CD1c-positive myeloid dendritic cell (primary cell): Measurements from ENCODE around the gene BCL7C.
"Not testable (repeated sequence)": the region's sequence is repeated elsewhere in the genome, so short reads cannot be mapped to it uniquely, and the experiment has no call there.

Source experiments
- DNase-seq: peaks from one replicate; pipeline ENCODE4 v3.0.0-alpha.2; 2016; ENCODE audit errors: extremely low spot score

BCL7C gene

DNA sequence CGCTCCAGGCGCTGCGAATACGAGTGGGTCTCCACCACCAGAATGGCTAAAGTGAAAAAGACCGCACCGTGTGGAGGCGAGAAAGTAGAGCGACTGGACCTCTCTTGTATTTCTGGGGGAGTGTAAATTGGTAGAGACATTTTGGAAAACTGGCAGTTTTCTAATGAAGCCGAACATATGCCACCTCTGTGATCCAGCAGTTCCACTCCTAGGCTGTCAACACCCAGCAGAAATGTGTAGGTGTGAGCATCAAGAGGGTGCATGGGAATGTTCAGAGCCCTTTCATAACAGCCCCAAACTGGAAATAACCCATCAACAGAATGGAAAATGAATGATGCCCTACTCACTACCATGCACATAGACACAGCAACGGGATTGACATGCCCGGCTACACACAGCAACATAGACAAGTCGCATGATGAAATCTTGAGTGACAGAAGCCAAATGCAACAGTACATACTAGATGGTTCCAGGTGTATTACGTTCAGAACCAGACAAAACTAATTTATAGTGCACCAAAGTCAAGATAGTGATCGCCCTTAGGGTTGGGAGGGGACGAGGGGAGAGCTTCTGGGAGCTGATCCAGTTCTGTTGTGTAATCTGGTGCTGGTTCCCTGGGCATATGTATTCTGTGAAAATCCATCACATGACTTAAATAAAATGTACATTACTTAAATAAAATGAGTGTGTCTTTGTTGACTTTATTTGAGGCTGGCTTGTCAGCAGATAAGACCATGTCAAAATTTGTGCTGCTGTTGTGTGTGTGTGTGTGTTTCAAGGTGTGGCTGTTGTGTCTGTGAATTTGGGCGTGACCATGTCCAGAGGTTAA, 877 bp upstream of the BCL7C start:
- no peak for DNase-seq

DNA sequence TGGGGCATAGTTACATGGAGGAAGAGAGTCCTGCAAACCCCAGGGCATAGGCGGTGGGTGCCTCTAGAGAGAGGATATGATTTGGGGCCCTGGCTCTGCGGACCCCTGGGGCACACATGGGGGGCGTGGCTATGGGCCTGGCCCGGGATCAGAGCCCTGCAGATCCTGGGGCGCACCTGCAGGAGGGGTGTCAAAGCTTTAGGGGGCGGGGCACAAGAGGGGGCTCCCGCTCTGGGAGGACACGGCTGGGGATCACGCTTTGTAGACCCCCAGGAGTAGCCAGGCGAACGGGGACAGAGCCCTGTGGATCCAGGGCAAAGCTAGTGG, 497 bp downstream of the BCL7C start:
- DNase-seq: peak; percentile 2

DNA sequence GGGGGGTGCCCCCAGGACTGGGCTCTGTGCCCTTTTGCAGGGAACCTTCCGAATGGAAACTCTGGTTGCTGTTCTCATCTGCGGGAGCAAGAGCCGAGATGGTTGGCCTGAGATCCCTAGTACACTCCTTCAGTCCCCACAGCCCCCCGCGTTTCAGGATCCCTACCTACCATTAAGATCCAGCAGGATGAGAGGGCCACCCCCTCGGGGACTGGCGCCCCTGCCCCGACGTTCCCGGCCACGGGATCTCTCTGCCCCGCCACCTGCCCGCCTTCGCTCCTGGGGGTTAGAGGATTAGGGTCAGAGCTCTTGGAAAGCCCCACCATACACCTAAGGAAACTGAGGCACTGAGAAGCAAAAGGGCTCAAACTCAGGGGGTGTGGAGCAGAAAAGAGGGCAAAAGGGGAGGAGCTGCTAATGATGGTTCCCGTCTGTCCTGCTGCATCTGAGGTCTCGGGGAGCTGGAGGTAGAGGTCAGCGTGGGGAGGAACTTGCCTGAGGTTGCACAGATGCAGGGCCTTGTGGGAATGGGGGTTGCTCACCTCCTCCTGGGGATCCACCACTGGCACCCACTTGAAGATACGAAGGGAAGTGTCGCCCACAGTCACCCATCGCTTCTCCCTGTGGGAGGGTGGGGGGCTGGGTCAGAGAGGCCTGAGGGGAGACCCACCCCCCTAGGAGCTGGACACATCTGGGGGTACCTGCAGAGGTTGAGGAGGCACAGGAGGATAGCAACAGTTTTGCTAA, 1.0 kb downstream of the BCL7C start:
- peak; percentile 20 for DNase-seq

DNA sequence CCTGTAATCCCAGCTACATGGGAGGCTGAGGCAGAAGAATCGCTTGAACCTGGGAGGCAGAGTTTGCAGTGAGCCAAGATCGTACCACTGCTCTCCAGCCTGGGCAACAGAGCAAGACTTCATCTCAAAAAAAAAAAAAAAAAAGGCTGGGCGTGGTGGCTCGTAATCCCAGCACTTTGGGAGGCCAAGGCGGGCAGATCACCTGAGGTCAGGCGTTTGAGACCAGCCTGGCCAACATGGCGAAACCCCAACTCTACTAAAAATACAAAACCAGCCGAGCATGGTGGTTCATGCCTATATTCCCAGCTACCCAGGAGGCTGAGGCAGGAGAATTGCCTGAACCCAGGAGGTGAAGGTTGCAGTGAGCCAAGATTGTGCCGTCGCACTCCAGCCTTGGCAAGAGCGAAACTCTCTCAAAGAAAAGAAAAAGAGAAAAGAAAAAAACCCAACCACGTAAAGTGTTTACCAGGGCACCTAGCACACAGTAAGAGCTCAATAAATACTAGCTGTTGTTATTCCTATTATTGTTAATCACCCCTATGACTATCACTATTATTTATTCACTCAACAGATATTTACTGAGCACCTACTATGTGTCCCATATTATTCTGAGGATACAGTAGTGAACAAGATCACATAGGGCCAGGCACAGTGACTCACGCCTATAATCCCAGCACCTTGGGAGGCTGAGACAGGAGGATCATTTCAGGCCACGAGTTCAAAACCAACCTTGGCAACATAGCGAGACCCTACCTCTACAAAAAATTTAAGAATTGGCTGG, 2.6 kb downstream of the BCL7C start:
- DNase-seq: not testable (repeated sequence)

DNA sequence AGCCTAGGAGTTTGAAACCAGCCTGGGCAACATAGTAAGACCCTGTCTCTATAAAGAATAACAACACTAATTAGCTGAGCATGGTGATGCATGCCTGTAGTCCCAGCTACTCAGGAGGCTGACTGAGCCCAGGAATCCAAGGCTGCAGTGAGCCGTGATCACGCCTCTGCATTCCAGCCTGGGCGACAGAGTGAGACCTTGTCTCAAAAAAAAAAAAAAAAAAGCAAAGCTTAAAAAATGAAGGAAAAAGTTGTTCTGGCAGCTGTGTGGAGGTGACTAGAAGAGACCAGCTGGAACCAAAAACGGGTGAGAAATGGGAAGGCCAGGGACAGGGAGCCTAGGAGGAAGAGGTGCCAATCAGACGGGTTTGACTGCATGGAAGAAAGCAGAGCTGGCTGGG, 4.2 kb downstream of the BCL7C start:
- DNase-seq: no peak

DNA sequence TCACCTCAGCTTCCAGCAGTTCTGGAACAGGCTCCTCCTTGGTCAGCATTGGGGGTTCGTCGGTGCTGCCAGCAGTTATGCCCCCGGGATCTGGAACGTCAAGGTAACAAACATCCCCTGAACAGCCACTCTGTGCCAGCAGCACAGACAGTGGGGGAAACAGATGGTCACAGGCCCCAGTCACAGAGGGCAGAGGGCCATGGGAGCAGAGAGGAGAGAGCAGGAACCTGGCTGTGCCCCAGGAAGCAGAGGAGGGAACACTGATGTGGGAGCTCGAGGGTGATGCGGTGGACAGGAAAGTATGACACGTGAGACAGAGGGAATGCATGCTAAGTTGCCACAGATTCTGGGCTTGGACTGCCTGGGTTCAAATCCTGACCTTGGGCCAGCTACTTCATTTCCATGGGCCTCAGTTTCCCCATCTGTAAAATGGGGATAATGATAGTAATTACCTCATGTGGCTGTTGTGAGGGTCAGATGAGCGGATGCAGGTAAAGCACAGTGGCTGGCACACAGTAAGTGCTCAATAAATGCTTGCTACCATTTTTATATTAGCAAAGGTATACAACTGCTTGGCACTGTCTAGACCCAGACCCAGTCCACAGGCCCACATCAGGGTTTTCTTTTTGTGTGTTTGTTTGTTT, 4.9 kb downstream of the BCL7C start:
- no peak for DNase-seq

DNA sequence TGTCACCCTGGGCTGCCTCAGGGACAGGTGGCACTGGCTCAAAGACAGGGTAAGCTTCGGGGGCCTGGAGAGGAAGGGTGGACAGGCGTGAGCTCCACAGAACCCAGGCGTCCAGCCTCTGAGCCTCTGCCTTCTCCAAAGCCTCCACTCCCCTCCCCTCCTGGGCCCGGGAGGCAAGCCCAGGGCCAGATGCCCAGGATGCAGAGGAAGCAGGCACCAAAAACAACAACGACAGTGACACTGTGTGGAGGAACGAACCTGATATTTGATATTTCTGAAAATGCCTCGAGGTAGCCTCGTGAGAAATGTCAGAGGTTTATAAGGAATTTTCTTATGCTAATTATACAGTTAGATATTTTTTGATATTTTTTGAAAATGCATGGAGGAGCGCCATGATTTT, 6.0 kb downstream of the BCL7C start:
- DNase-seq: no peak

DNA sequence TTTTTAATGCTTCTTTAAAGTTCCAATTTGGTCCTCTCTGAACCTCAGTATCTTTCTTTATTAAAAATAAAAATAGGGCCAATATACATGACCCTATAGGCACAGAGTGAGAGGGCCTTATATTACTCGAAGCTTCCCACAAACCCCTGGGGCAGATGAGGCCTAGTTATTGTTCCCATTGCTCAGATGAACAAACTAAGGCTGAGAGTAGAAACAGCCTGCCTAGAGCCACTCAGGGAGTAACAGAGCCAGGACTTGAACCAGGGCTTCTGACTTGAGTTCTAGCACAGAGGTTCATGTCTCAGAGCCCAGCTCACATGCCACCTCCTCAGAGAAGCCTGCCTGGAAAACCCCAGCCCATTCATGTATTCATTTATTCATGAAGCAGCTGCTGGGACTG, 7.7 kb downstream of the BCL7C start:
- DNase-seq: no peak

DNA sequence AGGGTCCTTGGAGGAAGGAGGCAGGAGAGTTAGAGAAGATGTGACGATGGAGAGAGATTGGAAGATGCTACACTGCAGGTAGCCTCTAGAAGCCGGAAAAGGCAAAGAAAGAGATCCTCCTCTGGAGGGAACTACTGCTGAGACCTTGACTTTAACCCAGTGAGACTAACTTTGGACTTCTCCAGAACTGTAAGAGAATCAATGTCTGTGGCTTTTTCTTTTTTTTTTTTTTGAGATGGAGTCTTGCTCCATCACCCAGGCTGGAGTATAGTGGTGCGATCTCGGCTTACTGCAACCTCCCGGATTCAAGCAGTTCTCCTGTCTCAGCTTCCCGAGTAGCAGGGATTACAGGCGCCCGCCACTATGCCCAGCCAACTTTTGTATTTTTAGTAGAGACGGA, 8.7 kb downstream of the BCL7C start:
- no peak for DNase-seq

DNA sequence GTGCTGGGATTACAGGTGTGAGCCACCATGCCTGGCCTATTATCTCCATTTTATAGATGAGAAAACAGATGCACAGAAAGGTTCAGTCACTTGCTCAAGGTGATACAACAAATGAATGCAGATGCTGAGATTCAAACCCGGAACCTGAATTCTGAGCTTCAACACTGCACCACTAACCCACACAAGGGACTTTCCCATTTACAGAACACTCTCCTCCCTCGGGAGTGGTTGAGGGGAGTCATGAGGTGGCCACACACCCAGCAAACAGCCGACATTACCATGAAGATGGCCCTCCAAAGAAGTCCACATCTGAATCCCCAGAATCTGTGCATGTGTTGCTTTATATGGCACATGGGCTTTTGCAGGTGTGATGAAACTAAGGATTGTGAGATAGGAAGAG, 9.1 kb downstream of the BCL7C start:
- no peak for DNase-seq

DNA sequence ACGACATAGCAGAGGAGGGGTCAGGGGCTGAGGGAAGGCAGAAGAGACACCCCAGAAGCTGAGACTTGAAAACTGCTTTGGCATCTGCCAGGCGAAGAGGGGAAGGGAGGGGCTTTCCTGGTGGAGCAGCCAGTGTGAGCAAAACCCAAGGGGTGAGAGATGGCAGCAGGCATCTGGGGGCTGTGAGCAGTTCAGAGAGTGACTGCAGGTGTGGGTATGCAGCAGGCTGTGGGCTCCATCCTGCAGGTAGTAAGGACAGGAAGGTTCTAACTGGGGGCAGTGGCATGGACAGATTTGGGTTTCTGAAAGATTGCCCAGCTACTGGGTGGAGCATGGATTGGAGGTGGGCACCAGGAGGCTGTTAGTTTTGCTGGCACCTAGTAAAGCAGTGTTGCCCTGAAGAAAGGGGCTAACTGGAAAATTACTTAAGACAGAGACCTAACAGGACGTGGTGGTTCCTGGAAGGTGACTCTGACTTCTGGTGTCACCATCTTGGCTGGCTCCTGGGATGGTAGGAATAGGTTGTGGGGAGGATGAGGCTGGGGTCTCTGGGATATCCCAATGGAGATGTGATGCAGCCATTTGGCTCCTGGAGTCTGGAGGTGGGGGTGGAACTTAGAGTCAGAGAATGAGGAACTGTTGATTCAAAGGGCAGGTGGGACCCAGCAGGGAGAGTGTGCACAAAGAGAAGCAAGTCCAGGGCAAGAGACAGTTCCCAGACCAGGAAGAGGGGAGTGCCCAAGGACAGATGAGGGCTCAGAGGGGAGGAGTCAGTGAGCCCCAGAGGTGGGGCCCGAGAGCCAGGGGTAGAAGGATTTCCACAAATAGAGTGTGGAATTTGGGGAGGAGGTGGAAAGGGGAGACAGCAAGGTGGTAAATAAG, 11.2 kb downstream of the BCL7C start:
- no peak for DNase-seq

DNA sequence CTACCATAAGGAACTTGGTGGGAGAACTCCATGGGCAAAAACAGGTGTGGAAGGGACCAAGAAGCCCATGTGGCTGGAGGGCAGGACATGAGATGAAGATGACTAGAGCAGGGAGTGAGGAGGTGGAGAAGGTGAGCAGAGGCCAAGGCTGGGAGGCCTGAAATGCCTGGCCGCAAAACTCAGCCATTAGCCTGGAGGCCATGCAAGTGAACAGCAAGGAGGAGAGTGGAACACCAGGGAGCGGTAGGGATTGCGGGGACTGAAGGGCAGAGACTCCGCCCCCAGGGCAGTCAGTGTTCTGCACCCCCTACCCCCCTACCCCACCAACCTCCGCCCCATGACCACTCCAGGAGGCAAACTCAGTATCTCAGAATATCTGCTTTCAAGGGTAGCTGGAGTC, 17.0 kb downstream of the BCL7C start:
- DNase-seq: no peak

DNA sequence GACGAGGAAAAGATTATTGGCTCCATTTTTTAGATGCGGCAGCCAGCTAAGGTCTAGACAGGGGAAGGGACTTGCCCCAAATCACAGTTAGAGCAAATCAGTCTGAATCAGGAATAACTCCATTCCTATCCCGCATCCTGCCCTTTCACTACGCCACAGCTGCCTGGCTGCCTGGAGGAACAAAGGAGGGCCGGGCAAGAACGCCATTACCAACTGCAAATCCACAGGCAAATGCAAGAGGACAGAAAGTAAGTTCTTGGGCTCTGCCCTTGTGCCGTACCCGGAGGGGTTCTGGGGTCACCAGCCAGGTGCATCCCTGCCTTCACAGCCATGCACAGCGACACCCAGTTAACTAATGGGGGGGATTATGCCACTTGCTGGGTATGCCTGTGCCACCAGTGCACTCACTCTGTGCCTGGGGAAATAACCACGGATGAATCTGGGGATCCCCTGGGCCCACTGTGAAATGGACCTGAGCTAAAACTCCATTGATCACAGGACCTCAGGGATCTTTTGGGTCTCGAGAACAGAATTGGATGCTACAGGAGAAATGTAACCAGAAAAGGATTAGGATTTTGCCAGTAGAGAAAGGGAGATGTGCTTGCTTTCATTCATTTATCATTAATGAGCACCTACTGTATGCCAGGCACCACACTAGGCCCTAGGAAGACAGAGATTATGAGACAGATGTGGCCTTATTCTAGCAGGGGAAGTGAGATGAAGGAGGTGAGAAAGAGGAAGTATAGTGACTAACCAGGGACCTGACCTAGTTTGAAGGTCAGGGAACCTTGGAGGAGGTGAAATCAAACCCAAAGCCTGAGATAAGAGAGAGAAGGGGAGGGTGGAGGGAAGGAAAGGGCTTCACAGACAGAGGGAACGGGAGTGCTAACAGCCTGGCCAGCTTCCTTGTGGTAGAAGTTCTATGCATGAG, 17.7 kb downstream of the BCL7C start:
- DNase-seq: peak; percentile 64

DNA sequence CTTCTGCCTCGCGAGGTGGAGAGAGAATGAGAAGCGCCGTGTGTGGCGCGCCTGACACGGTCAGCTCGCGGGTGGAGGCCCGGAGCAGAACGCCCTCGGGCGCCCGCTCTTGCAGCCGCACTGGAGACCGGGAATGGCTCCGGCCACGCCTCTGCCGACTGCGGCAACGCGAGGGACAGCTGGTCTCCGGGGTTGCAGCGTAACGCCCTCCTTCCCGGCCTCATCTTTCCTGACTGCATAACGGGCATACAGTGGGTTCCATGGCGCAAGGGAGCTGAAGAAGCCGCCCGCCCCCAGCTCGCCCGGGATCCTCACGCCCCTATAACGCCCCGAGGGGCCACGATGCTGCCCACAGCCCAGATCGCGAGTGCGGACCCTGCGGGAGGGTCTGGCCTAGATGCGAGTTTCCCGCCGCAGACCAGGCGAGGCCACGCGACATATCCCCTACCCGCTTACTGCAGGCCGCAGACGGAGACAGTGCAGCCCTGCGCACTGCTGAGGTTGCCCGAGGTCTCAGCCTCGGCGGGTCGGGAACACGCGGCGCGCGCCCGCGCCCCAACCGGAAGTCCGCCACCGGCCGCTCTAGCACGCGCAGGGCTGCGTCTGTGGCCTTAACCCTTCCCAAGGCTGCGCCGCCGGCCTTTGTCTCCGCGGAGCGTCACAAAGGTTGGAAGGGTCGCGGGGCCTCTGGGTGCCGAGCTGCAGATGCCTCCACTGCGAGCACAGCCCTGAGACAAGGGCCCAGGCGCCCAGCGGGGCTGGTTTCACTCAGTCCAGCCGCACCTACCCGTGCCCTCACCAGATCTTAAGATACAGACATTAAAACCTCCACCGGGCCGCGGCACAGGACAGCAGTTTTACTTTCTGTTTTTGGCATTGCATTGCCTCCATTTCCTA, 18.8 kb downstream of the BCL7C start:
- peak; percentile 92 for DNase-seq

DNA sequence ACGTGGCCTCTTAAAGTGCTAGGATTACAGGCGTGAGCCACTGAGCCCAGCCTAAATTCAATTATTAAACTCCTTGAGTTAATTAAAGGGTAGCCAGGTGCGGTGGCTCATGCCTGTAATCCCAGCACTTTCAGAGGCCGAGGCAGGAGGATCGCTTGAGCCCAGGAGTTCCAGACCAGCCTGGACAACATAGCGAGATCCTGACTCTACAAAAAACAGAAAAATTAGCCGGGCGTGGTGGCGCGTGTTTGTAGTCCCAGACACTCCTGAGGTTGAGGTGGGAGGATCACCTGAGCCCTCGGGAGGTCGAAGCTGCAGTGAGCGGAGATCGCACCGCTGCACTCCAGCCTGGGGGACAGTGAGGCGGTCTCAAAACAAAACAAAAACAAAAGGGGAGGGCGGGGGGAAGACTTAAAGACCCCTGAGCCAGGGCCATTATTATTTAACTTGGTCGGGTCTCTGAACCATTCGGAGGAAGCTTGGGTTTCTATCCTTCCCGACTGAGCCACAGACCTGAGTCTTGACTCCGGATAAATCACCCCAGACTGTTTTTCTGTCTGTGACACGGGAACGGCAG, 19.5 kb downstream of the BCL7C start:
- no peak for DNase-seq

DNA sequence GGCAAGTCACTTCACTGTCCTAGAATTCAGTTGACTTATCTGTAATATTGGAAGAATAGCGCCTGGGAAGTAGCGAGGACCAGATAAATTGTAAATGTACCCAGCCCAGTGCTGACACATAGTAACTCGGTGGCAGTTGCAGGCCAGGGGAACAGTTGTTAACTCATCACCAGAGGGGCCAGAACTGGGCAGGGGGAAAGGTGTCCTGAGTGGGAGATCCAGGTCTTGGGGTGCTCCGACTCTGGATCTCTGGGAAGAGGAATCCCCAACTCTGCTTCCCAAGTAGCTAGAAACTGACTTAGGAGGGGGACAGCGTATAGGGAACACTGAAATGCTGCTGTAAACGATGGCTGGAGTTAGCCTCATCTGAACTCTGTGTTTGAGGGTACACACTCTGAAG, 23.0 kb downstream of the BCL7C start:
- no peak for DNase-seq

DNA sequence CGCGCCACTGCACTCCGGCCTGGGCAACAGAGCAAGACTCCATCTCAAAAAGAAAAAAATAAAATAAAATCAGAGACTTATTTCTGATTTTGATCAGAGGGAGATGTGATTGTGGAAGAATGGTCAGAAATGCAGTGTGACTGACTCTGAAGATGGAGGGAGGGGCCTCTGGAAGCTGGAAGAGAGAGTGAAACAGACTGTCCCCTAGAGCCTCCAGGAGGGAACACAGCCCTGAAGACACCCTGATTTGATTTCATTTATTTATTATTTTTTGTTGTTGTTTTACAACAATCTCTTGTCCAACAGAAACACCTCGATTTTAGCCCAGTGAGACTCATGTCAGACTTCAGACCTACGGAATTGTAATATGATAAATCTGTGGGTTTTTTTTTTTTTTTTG, 26.1 kb downstream of the BCL7C start:
- no peak for DNase-seq

DNA sequence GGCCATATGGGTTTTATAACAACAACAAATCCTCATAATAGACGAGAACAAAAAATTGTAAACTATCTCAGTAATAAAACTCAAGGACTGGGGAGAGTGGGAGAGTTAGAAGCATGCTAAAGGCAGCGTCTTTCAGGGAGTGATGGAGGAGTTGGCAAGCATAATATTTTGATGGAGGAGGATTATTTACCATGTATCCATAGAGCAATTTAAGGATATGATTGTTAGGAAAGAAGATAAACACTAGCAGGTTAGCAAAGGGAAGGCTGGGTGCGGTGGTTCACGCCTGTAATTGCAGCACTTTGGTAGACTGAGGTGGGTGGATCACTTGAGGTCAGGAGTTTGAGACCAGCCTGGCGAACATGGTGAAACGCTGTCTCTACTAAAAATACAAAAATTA, 27.8 kb downstream of the BCL7C start:
- no peak for DNase-seq

DNA sequence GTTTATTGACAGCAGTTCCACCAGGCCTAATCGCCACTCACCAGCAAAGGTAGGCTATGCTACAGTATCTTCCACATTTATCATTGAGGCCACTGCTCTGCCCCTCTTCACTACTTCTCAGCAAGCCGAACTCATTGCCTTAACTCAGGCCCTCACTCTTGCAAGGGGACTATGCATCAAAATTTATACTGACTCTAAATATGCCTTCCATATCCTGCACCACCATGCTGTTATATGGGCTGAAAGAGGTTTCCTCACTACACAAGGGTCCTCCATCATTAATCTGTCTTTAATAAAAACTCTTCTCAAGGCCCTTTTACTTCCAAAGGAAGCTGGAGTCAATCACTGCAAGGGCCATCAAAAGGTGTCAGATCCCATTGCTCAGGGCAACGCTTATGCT, 30.7 kb downstream of the BCL7C start:
- DNase-seq: not testable (repeated sequence)
